Fibroblast of lung (primary cell): ENCODE results near the gene ST3GAL6. TPM values are rescaled to one million over a fixed set of nuclear protein-coding genes. Genes with fewer than 3 reads are reported as not detected.

Source experiments
- DNase-seq, 2 donors: peaks; one replicate each; pipeline versions ENCODE4 v3.0.0 to v3.0.0-alpha.2; 2010; ENCODE audit warnings: low read depth in 2 of 2
- H2AFZ ChIP-seq: 2 replicates; pipeline ENCODE4 v1.5.1; 2012; ENCODE audit warnings: low read length, control low read depth, inconsistent platforms
- H3K27ac ChIP-seq: 2 replicates; pipeline ENCODE4 v1.5.1; 2011; ENCODE audit warnings: low read length, control low read depth; ENCODE audit not compliant: insufficient read depth
- H3K27me3 ChIP-seq: 2 replicates; pipeline ENCODE4 v1.5.1; 2011; ENCODE audit warnings: mild to moderate bottlenecking, low read length; ENCODE audit not compliant: control insufficient read depth, insufficient read depth
- H3K36me3 ChIP-seq: 2 replicates; pipeline ENCODE4 v1.5.1; 2011; ENCODE audit warnings: low read length; ENCODE audit not compliant: control insufficient read depth, insufficient read depth
- H3K4me1 ChIP-seq: 2 replicates; pipeline ENCODE4 v1.5.1; 2011; ENCODE audit warnings: low read length; ENCODE audit not compliant: control insufficient read depth, insufficient read depth; ENCODE audit errors: extremely low read depth
- H3K4me2 ChIP-seq: 2 replicates; pipeline ENCODE4 v1.5.1; 2011; ENCODE audit warnings: low read length, control low read depth; ENCODE audit not compliant: insufficient read depth; ENCODE audit errors: extremely low read depth
- H3K4me3 ChIP-seq, 4 experiments: fragments of 200-600 bp in 1 of 4; sonication (generic) in 1 of 4; replicated peaks in 1 of 4; 2 replicates each; pipeline ENCODE4 v1.5.1; 2011 to 2016; ENCODE audit warnings: low read length in 4 of 4, low read depth in 3 of 4, mild to moderate bottlenecking in 3 of 4, control low read depth in 2 of 4, inconsistent platforms in 1 of 4, mixed read lengths in 1 of 4; ENCODE audit not compliant: insufficient read depth in 1 of 4; ENCODE audit errors: control extremely low read depth in 1 of 4
- H3K79me2 ChIP-seq: 2 replicates; pipeline ENCODE4 v1.5.1; 2012; ENCODE audit warnings: mild to moderate bottlenecking, low read length, inconsistent platforms; ENCODE audit not compliant: control insufficient read depth, insufficient read depth
- H3K9ac ChIP-seq: 2 replicates; pipeline ENCODE4 v1.5.1; 2011; ENCODE audit warnings: mild to moderate bottlenecking, low read length, control low read depth; ENCODE audit not compliant: insufficient read depth
- H3K9me3 ChIP-seq: 2 replicates; pipeline ENCODE4 v1.5.1; 2012; ENCODE audit warnings: low read depth, low read length; ENCODE audit not compliant: control insufficient read depth, insufficient read depth
- H4K20me1 ChIP-seq: 2 replicates; pipeline ENCODE4 v1.5.1; 2011; ENCODE audit warnings: low read length; ENCODE audit not compliant: control insufficient read depth, insufficient read depth; ENCODE audit errors: extremely low read depth
- EZH2 ChIP-seq: IDR thresholded peaks from 2 replicates; pipeline ENCODE4 v1.5.1; 2012; ENCODE audit warnings: low read length, control low read depth, mild to moderate bottlenecking; ENCODE audit errors: missing control alignments
- polyA plus RNA-seq, 2 donors: library from polyadenylated mRNA; depleted of rRNA in 1 of 2; stranded (reverse) in 1 of 2; unstranded in 1 of 2; fragments of >200 nt; gene quantifications; 2 replicates each; pipeline ENCODE4 v1.2.1, GENCODE V29; 2011 to 2012; ENCODE audit warnings: missing spikeins in 1 of 2
- total RNA-seq: library from RNA; depleted of rRNA; stranded (reverse); fragments of >200 nt; gene quantifications from 2 replicates; pipeline ENCODE4 v1.2.1, GENCODE V29; 2014
- TF ChIP-seq, protein P1 (sequence below), 2 donors: IDR thresholded peaks in 1 of 2; conservative IDR thresholded peaks in 1 of 2; 1 replicate in 1 of 2; 2 replicates in 1 of 2; pipeline ENCODE4 v1.5.1; 2011 to 2012; ENCODE audit warnings: low read length in 2 of 2, control low read depth in 1 of 2, inconsistent platforms in 1 of 2, low read depth in 1 of 2, mild to moderate bottlenecking in 1 of 2

ST3GAL6 gene
- total and polyA plus RNA-seq, 2 donors (not counting 1 experiment from before 2014, with no cell fraction given), result 1.7 to 4.1 TPM

DNA sequence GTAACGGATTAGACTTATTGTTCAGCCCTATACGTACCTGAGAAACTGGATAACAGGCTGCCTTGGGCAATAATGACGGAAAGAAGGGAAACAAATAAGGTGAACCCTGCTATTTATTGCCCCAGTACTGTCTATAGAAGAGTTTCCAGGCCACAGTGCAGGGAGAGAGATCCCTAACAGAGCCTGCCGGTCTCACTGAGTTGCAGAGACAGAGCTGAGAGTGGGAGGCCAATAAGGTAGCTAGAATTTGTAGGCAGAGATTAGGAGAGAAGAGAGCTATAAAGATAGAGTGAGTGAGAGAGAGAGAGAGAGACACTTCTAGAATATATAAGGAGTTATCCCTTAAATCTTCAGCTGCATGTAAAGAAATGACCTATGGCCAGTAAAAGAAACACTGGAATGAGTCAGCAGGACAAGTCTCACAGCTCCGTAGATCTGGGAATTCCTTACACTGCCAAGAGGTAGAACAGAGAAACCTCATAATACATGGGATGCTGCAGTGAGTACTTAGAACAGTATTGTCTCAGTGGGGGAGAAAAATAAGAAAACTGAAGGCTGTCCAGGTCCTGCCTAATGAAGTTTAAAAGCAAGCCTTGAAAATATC, 51.8 kb downstream of the ST3GAL6 start:
- Histone ChIP-seq H3K27me3 (no peaks in the 10 kb centered on the region), H3K9me3 (no peaks in the 10 kb centered on the region), H3K4me1 (peaks cover 5% of the 10 kb centered on the region), H3K4me3 (no peak overlapping the region), H4K20me1 (no peaks in the 10 kb centered on the region), H3K9ac (no peak overlapping the region), H3K79me2 (peaks cover 2% of the 10 kb centered on the region), H2AFZ (no peak overlapping the region), H3K27ac (peak overlapping the region; percentile 15), H3K36me3 (peaks cover 6% of the 10 kb centered on the region), H3K4me2 (peak overlapping the region; percentile 19)
- peak; percentile 79 to 80 for DNase-seq
- no peak for TF ChIP-seq EZH2
- TF ChIP-seq, protein P1, sequence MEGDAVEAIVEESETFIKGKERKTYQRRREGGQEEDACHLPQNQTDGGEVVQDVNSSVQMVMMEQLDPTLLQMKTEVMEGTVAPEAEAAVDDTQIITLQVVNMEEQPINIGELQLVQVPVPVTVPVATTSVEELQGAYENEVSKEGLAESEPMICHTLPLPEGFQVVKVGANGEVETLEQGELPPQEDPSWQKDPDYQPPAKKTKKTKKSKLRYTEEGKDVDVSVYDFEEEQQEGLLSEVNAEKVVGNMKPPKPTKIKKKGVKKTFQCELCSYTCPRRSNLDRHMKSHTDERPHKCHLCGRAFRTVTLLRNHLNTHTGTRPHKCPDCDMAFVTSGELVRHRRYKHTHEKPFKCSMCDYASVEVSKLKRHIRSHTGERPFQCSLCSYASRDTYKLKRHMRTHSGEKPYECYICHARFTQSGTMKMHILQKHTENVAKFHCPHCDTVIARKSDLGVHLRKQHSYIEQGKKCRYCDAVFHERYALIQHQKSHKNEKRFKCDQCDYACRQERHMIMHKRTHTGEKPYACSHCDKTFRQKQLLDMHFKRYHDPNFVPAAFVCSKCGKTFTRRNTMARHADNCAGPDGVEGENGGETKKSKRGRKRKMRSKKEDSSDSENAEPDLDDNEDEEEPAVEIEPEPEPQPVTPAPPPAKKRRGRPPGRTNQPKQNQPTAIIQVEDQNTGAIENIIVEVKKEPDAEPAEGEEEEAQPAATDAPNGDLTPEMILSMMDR (conservative IDR thresholded peaks at IDR 0.05 in 1 of 2, IDR thresholded peaks at IDR 0.05 in 1 of 2; ENCODE audit: low read depth in 1 of 2, low read length in 2 of 2), result no peak

- no peak overlapping the region for H3K4me2 ChIP-seq
- TF ChIP-seq EZH2, result no peak
- TF ChIP-seq, protein P1 (conservative IDR thresholded peaks at IDR 0.05 in 1 of 2, IDR thresholded peaks at IDR 0.05 in 1 of 2; ENCODE audit: low read depth in 1 of 2, low read length in 2 of 2), result peak; percentile 24 to 50
- no peaks in the 10 kb centered on the region for H4K20me1 ChIP-seq
- no peaks in the 10 kb centered on the region for H3K9me3 ChIP-seq
- no peak overlapping the region for H3K9ac ChIP-seq
- no peaks in the 10 kb centered on the region for H3K27me3 ChIP-seq
- H3K4me3 ChIP-seq, result no peak overlapping the region
- H2AFZ ChIP-seq, result no peak overlapping the region
- H3K27ac ChIP-seq, result no peak overlapping the region
- DNase-seq, result peak; percentile 45 to 78
- peaks cover 5% of the 10 kb centered on the region for H3K4me1 ChIP-seq
- H3K79me2 ChIP-seq, result peaks cover 3% of the 10 kb centered on the region
- H3K36me3 ChIP-seq, result peaks cover 6% of the 10 kb centered on the region
Measured at GRCh38 chr3:98817547-98818041, 54.5 kb downstream of the ST3GAL6 start.

DNA sequence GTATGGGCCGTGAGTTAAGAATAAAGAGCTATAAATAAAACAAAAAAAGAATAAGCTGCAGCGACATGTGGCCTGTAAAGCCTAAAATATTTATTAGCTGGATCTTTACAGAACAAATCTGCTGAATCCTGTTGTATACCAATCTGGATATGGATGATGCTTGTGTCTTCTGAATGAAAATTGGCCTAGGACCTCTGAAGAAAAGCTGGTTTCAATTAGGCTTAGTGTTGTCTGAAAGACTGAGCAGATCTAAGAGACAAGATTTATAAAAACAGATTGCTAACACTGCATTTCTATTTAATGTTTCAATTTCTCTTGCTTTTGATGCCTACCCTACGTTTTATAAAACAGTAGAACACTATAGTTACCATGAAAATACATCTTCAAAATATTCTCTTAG, 57.9 kb downstream of the ST3GAL6 start:
- DNase-seq, result no peak
- Histone ChIP-seq H2AFZ (no peak overlapping the region), H3K27ac (no peak overlapping the region), H3K4me3 (no peak overlapping the region), H3K9me3 (no peaks in the 10 kb centered on the region), H3K9ac (no peak overlapping the region), H3K4me2 (no peak overlapping the region), H3K27me3 (no peaks in the 10 kb centered on the region), H3K4me1 (peaks cover 1% of the 10 kb centered on the region), H3K36me3 (peaks cover 11% of the 10 kb centered on the region), H4K20me1 (no peaks in the 10 kb centered on the region), H3K79me2 (peaks cover 16% of the 10 kb centered on the region)
- TF ChIP-seq EZH2, result no peak
- TF ChIP-seq, protein P1 (conservative IDR thresholded peaks at IDR 0.05 in 1 of 2, IDR thresholded peaks at IDR 0.05 in 1 of 2; ENCODE audit: low read depth in 1 of 2, low read length in 2 of 2), result no peak
